Panc1 (cell line): ENCODE results near the gene IL1F10.

ENCODE experiments used
- POLR2AphosphoS5 ChIP-seq: IDR thresholded peaks from 2 replicates; pipeline ENCODE4 v1.6.1; 2012; ENCODE audit warnings: mild to moderate bottlenecking, low read depth, low read length, moderate library complexity
- SIN3A ChIP-seq: IDR thresholded peaks from 2 replicates; pipeline ENCODE4 v1.6.1; 2012; ENCODE audit warnings: low read depth, mild to moderate bottlenecking, low read length, moderate library complexity, borderline replicate concordance; ENCODE audit not compliant: insufficient read depth
- TCF7L2 ChIP-seq: IDR thresholded peaks from 2 replicates; pipeline ENCODE4 v1.6.1; 2011; ENCODE audit warnings: mild to moderate bottlenecking, low read depth, low read length, inconsistent platforms
- TF ChIP-seq, protein P1 (sequence below): fragments of 450-650 bp; IDR thresholded peaks from 2 replicates; pipeline ENCODE4 v1.5.1; 2017; ENCODE audit warnings: mild to moderate bottlenecking

DNA sequence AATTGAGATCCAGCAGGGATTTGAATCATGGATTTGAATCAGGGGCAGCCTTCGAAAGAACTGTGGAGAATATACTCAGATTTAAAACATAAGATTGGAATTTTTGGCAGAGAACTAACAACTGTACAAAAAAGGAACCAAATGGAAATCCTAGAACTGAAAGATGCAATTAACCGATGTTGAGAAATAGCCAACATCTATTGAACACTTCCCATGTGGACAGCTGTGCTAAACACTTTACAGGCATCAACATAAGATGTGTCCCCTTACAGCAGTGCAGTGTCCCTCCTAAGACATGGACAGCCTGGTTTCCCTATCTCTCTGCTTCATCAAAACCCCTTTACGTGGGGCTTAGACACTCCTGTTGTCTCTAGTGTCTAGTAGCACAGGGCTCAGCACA, 56.0 kb downstream of the IL1F10 start:
- TF ChIP-seq, protein P1, sequence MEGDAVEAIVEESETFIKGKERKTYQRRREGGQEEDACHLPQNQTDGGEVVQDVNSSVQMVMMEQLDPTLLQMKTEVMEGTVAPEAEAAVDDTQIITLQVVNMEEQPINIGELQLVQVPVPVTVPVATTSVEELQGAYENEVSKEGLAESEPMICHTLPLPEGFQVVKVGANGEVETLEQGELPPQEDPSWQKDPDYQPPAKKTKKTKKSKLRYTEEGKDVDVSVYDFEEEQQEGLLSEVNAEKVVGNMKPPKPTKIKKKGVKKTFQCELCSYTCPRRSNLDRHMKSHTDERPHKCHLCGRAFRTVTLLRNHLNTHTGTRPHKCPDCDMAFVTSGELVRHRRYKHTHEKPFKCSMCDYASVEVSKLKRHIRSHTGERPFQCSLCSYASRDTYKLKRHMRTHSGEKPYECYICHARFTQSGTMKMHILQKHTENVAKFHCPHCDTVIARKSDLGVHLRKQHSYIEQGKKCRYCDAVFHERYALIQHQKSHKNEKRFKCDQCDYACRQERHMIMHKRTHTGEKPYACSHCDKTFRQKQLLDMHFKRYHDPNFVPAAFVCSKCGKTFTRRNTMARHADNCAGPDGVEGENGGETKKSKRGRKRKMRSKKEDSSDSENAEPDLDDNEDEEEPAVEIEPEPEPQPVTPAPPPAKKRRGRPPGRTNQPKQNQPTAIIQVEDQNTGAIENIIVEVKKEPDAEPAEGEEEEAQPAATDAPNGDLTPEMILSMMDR: no peak
- TF ChIP-seq POLR2AphosphoS5 (no peak), SIN3A (no peak), TCF7L2 (no peak)
